Measurements from ENCODE around the gene TIMM50.

- TF ChIP-seq, protein P1, sequence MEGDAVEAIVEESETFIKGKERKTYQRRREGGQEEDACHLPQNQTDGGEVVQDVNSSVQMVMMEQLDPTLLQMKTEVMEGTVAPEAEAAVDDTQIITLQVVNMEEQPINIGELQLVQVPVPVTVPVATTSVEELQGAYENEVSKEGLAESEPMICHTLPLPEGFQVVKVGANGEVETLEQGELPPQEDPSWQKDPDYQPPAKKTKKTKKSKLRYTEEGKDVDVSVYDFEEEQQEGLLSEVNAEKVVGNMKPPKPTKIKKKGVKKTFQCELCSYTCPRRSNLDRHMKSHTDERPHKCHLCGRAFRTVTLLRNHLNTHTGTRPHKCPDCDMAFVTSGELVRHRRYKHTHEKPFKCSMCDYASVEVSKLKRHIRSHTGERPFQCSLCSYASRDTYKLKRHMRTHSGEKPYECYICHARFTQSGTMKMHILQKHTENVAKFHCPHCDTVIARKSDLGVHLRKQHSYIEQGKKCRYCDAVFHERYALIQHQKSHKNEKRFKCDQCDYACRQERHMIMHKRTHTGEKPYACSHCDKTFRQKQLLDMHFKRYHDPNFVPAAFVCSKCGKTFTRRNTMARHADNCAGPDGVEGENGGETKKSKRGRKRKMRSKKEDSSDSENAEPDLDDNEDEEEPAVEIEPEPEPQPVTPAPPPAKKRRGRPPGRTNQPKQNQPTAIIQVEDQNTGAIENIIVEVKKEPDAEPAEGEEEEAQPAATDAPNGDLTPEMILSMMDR (IDR thresholded peaks at IDR 0.05): no peak
- TF ChIP-seq POLR2A (IDR thresholded peaks at IDR 0.05): no peak
Measured at GRCh38 chr19:39436350-39436716, 44.3 kb upstream of the TIMM50 start.

Measured in body of pancreas (tissue), 4 donors.